Activated gamma-delta T cell (primary cell): Measurements from ENCODE around the gene SAP30.

ENCODE experiments used
- DNase-seq: peaks from one replicate; lab custom pipeline; 2025; lab: John Stamatoyannopoulos, UW
- total RNA-seq, 2 donors: gene quantifications; one replicate each; lab custom pipeline; 2026; lab: John Stamatoyannopoulos, UW

Gene SAP30
- total RNA-seq, result 6.2 to 12.9 reads per million in 2 donors

DNA sequence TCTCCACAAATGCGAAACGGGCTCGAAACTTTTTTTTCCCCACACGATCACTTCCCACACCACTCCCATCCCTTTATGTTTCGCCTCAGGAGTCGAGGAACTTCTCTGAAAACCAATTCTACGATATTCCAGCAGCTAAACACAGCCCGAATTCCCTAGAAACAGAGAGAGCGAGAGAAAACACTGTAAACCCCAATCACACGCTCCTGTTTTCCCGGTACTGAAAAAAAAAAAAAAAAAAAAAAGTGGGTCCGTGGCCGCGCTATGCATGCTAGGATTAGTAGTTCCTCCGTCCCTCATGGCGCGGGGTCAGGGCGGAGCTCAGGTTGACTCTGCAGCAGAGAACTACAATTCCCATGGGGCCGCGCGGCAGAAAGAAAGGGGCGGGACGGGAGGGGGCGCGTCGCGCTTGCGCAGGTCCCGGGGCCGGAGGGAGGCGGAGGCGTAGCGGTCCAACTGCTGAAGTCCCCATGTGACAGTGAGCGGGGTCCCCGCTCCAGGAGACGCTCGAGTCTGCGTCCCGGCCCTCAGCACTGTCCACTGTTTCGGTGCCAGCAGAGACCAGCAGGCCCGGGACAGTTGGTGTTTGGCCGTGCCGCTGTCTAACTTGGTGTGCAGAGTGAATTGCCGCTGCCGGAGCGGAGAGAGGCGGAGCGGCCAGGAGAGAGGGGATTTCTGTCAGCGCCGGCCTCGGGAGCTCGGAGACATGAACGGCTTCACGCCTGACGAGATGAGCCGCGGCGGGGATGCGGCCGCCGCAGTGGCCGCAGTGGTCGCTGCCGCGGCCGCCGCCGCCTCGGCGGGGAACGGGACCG is at the start of gene SAP30:
Gene SAP30 (plus strand): TSS at position 478 of the 815 bp plus-strand sequence. CDS start 229 bp downstream, at position 707.
- peak; percentile 89 for DNase-seq

DNA sequence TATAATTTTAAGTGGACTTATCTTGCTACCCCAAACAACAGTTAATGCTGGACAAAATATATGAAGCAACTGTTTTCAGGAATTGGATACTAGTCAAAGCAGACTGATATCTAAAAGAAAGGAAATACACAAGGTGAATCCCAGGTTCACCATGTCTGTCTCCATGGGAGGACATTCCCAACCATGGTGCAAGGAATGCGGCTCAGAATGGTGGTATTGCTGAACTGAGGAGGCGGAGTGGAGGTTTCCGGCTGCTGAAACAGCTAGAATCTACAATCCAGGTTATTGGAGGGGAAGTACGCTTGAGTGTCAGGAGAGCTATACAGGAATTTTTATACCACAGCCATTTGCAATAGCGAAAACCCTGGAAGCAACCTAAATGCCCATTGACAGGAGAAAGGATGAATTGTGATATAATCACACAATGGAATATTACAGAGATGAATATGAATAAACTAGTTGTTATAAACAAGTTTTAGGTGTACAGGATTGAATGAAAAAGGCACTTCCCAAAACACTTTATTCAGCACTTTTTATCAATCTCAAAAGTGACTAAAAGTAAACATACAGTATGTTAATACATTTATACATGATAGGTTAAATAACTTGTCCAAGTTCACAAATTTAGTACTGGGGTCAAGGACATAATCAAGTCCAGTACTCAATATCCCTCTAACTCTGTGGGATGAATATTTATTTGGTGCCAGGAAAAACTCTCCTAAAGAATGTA is 45.6 kb upstream of the SAP30 start:
- no peak for DNase-seq

DNA sequence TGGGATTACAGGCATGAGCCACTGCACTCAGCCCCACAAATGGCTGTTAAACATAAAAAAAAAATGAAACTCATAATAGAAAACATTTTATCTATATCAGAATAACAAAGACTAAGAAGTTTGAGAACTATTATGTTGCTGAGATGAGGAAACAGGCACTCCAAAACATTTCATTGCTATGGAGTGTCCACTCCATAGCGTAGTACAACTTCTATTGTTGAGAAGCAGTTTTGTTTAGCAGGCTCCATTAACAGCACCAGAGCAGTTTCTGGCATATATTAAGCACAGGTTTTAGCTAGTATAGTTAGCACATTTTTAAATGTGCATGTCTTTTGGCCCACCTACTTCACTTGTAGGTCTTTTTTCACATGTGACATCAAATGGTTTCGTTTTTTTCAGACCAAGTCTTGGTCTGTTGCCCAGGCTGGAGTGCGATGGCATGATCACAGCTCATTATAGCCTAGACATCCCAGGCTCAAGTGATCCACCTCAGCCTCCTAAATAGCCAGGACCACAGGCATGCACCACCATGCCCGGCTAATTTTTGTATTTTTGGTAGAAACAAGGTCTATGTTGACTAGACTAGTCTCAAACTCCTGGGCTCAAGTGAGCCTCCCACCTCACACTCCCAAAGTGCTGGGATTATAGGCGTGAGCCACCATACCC is 42.4 kb upstream of the SAP30 start:
- no peak for DNase-seq

GRCh38 chr4:173330590-173330989 is 40.2 kb upstream of the SAP30 start:
- DNase-seq, result no peak

DNA sequence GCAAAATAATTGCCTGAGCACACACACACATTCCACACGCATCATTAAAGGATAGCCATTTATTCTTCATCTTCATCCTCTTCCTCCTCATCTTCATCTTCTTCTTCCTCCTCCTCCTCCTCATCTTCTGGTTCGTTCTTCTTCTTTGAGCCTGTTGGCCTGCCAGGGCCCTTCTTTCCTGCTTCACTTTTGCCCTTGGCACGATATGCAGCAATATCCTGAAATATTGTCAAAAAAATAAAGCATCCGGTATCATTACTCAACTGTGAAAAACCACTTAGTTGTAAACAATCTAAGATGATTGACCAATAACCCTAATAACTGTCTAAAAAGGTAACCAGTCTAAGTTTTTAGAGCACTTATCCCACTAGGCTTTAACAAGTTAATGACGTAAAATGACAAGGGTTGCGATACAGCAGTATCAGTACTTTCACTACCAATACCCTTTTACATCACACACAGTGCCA is 38.7 kb upstream of the SAP30 start:
- no peak for DNase-seq

GRCh38 chr4:173332963-173333657 is 37.6 kb upstream of the SAP30 start:
- DNase-seq, result no peak

DNA sequence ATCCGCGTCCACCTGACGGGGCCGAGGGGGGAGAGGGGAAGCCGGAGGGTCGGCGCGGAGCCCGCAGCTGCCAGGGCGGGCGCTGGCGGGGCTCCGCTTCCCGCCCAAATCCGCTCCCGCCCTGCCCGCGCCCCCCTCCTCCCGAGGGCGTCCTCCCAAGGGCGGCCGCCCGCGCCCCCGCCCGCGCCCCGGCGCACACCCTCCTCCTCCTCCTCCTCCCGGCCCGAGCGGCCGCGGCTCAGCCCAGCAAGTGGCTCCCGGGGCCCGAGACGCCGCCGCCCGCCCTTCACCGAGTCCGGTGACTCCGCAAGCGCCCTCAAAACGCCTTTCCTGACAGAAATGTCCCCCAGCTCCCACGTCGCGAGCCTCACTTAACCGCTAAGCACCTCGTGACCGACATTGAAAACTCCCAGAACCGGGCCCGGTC is 37.1 kb upstream of the SAP30 start:
- DNase-seq, result peak; percentile 46

GRCh38 chr4:173334085-173334890 is 36.5 kb upstream of the SAP30 start, which contains the start of gene HMGB2:
Gene HMGB2 (minus strand): TSS chr4:173334358. CDS start chr4:173333649, 709 bp downstream.
- peak; percentile 71 for DNase-seq

GRCh38 chr4:173334891-173335752 is 35.6 kb upstream of the SAP30 start:
- peak; percentile 25 for DNase-seq

DNA sequence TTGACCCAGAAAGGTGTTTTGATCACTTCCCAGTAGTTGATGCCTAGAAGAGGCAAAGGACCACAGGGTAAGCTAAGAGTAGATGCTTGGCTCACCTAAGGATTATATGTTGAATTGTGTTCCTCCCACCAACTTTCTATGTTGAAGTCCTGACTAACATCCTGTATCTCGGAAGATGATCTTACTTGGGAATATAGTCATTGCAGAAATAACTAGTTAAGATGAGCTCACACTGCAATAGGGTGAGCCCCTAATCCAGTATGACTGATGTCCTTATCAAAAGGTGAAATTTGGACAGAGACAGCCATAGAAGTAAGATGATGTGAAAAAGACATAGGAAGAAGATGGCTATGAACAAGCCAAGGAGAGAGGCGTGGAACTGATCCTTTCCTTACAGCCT is 33.3 kb upstream of the SAP30 start:
- no peak for DNase-seq

- no peak for DNase-seq
Measured at GRCh38 chr4:173343832-173344397, 26.8 kb upstream of the SAP30 start.

DNA sequence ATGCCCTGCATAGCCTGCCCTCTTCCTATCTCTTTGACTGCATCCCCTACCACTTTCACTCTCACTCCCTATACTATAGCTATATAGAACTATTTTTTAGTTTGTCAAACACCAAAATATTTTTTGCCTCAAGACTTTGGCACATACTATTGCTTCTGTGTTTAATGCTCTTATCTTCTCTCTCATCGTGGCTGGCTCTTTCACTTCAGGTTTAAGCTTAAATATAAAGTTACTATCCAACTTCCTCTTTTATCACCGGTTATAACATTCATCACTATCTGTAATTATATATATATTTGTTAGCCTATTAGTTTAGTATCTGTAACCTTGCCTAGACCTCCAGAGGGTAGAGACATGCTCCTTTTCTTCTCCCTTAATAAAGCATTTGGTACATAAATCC is 25.1 kb upstream of the SAP30 start:
- no peak for DNase-seq

DNA sequence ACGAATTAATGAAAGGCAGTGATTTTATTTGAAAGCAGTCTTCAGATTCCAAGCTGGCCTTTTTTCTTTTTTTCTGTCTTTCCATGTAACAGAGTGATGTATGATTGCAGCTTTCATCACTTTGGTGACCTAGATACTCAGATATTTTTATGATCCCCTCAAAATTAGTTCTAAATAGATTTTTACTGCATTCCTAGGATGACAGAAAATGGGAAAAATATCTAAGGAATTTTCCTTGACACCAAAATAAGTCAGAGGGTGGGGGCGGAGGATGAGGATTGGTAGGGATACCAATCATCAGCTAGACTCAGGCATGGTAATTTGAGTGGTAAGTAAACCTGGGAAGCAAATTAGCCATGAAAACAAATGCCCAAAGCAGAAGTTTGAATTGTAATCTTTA is 24.7 kb upstream of the SAP30 start:
- no peak for DNase-seq

DNA sequence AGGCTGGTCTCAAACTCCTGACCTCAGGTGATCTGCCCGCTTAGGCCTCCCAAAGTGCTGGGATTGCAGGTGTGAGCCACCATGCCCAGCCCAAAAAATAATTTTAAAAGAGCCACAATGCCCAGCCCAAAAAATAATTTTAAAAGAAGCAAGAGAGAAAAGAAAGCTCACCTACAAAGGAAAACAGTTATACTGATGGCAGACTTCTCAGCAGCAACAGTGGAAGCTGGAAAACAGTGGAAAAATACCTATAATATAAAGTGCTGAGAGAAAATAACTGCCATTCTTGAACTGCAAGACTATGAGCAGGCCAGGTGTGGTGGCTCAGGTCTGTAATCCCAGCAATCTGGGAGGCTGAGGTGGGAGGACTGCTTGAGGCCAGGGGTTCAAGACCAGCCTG is 23.3 kb upstream of the SAP30 start:
- no peak for DNase-seq

GRCh38 chr4:173357939-173358338 is 12.8 kb upstream of the SAP30 start:
- DNase-seq, result no peak

GRCh38 chr4:173360587-173361221 is 10.1 kb upstream of the SAP30 start:
- no peak for DNase-seq

DNA sequence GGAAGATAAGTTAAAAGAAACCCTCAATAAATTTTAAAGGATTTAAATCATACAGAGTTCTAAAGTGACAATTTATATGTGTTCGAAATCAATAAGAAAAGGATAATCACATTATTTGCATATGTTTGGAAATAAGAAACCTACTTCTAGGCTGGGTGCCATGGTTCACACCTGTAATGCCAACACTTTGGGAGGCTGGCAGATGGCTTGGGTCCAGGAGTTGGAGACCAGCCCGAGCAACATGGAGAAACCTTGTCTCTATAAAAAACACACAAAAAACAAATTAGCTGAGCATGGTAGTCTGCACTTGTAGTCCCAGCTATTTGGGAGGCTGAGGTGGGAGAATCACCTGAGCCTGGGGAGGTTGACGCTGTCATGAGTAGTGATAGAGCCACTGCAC is 8.1 kb upstream of the SAP30 start:
- no peak for DNase-seq

DNA sequence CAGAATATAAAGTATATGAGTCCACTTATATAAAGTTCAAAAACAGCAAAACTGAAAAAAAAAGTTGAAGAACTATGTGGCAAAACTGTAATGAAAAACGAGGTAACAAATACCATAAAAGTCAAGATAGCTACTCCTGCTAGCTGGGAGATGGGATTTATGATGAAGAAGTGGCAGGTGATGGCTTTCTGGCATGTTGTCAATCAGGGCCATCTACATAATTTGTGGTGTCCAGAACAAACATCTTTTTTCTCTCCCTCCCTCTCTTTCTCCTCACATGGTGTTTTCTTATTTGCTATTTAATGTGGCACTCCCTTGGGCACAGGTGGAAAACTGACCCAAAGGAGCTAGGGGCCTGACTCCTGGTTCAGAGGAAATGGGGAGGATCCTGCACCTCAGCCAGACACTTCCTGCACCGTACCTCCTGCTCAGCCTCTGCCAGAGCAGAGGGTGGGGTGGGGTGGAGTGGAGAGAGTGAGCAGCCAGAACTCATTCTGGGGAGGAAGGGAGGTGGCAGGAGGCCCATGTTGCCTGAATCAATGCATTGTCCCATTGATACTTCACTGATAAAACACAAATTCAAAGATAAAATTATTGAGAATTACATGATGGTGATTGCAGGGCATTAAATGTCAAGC is 5.3 kb upstream of the SAP30 start:
- no peak for DNase-seq

- no peak for DNase-seq
Measured at GRCh38 chr4:173367285-173367684, 3.5 kb upstream of the SAP30 start.
